ENCODE data around the gene DAO.

GRCh38 chr12:108938247-108938924 is 58.5 kb downstream of the DAO start:
- TF ChIP-seq ARNTL (CRISPR knock-in tag; IDR thresholded peaks at IDR 0.05; ENCODE audit: borderline replicate concordance, low read depth) = no peak
- TF ChIP-seq PATZ1 (CRISPR knock-in tag; IDR thresholded peaks at IDR 0.05; ENCODE audit: borderline replicate concordance) = no peak
- TF ChIP-seq CSDC2 (CRISPR knock-in tag; IDR thresholded peaks at IDR 0.05) = no peak
- no peak for TF ChIP-seq TSHZ2 (CRISPR knock-in tag; IDR thresholded peaks at IDR 0.05)
- TF ChIP-seq CREB5 (CRISPR knock-in tag; IDR thresholded peaks at IDR 0.05; ENCODE audit: low read depth) = no peak

All from SK-N-SH treated with all-trans-retinoic acid at 6 μM for 48 hours (cell line).